T-cell (primary cell): ENCODE measurements around the gene CDH4. TPM values are rescaled to one million over a fixed set of nuclear protein-coding genes. Genes with fewer than 3 reads are reported as not detected.
"Not testable (repeated sequence)": the region's sequence is repeated elsewhere in the genome, so short reads cannot be mapped to it uniquely, and the experiment has no call there.

ENCODE experiments used
- ATAC-seq, 4 experiments: fragments of 200-7000 bp in 3 of 4; fragments of 150-1000 bp in 1 of 4; cut with Tn5 transposase; replicated peaks in 1 of 4; 1 replicate in 3 of 4; 2 replicates in 1 of 4; pipeline ENCODE4 v1.10.0; 2021; ENCODE audit warnings: moderate library complexity in 3 of 4, mild to moderate bottlenecking in 2 of 4, moderate number of reproducible peaks in 1 of 4
- CTCF ChIA-PET, 2 donors: fragments of 300-600 bp; sonication (Branson Sonifier 250); formaldehyde crosslinking; loops; one replicate each; lab custom pipeline; 2022; ENCODE audit warnings: antibody characterized with exemption in 2 of 2; lab: Charles Lee
- POLR2A ChIA-PET, 2 donors: fragments of 300-600 bp; sonication (Branson Sonifier 250); formaldehyde crosslinking; loops; one replicate each; lab custom pipeline; 2022; ENCODE audit warnings: antibody characterized with exemption in 2 of 2; lab: Charles Lee
- DNase-seq, 35 experiments: peaks; one replicate each; pipeline versions ENCODE4 v3.0.0 to v3.0.0-alpha.2; 2013 to 2023
- H3K27ac ChIP-seq: one replicate; pipeline ENCODE4 v1.5.1; 2013; ENCODE audit warnings: low read length
- H3K27me3 ChIP-seq, 2 experiments: replicated peaks in 1 of 2; 1 replicate in 1 of 2; 2 replicates in 1 of 2; pipeline versions ENCODE4 v1.6.1 to v1.7.0; 2013; ENCODE audit warnings: low read length in 1 of 2, mixed read lengths in 1 of 2; ENCODE audit not compliant: control insufficient read depth in 2 of 2, insufficient read depth in 2 of 2; ENCODE audit errors: extremely low read depth in 1 of 2
- H3K36me3 ChIP-seq, 2 donors: 1 replicate in 1 of 2; 2 replicates in 1 of 2; pipeline versions ENCODE4 v1.6.1 to v1.7.0; 2013; ENCODE audit warnings: low read length in 1 of 2; ENCODE audit not compliant: control insufficient read depth in 2 of 2, insufficient read depth in 1 of 2; ENCODE audit errors: extremely low read depth in 1 of 2
- H3K4me1 ChIP-seq, 2 experiments: 1 replicate in 1 of 2; 2 replicates in 1 of 2; pipeline versions ENCODE4 v1.6.1 to v1.7.0; 2013; ENCODE audit warnings: low read length in 2 of 2, mixed read lengths in 1 of 2; ENCODE audit not compliant: insufficient read depth in 2 of 2, control insufficient read depth in 1 of 2; ENCODE audit errors: extremely low read depth in 1 of 2
- H3K4me3 ChIP-seq, 2 donors: 1 replicate in 1 of 2; 2 replicates in 1 of 2; pipeline versions ENCODE4 v1.5.1 to v1.7.0; 2013; ENCODE audit warnings: mild to moderate bottlenecking in 2 of 2, low read length in 1 of 2, moderate library complexity in 1 of 2; ENCODE audit not compliant: control insufficient read depth in 1 of 2; ENCODE audit errors: extremely low read depth in 1 of 2
- H3K9me3 ChIP-seq: 2 replicates; pipeline ENCODE4 v1.7.0; 2013
- H3K27ac Mint-ChIP-seq, 2 donors: one replicate each; pipeline ENCODE4 v1.8.0; 2020 to 2021; ENCODE audit warnings: mild to moderate bottlenecking in 2 of 2, mixed read lengths in 2 of 2
- H3K27me3 Mint-ChIP-seq, 2 donors: one replicate each; pipeline ENCODE4 v1.8.0; 2021 to 2022; ENCODE audit warnings: mixed read lengths in 2 of 2
- H3K36me3 Mint-ChIP-seq: one replicate; pipeline ENCODE4 v1.8.0; 2021; ENCODE audit warnings: mixed read lengths
- H3K4me1 Mint-ChIP-seq, 3 donors: one replicate each; pipeline ENCODE4 v1.8.0; 2020 to 2022; ENCODE audit warnings: mixed read lengths in 3 of 3, mild to moderate bottlenecking in 1 of 3
- H3K4me3 Mint-ChIP-seq, 3 donors: one replicate each; pipeline ENCODE4 v1.8.0; 2020 to 2022; ENCODE audit warnings: mild to moderate bottlenecking in 3 of 3, mixed read lengths in 3 of 3, moderate library complexity in 3 of 3
- H3K9me3 Mint-ChIP-seq, 3 donors: one replicate each; pipeline ENCODE4 v1.8.0; 2020 to 2022; ENCODE audit warnings: mixed read lengths in 3 of 3
- WGBS: methylation state at CpG from one replicate; pipeline ENCODE4 v1.1.5; 2013; ENCODE audit warnings: missing lambda C conversion rate; ENCODE audit not compliant: insufficient coverage; 5-methylcytosine and 5-hydroxymethylcytosine counted together
- total RNA-seq, 35 experiments: library from RNA in 6 of 35; stranded (reverse) in 6 of 35; fragments of 120-200 nt in 1 of 35; gene quantifications; one replicate each; pipeline versions ENCODE4 v1.2.1 to v1.2.4 and lab custom pipeline; 2013 to 2026

The CDH4 gene
- total RNA-seq, 5 donors from 2014 or later (not counting 1 experiment from before 2014, with no cell fraction given): 0.06 to 0.64 (median 0.14) TPM

- H3K27ac ChIP-seq, H3K27me3 ChIP-seq, H3K36me3 Mint-ChIP-seq, H3K4me3 Mint-ChIP-seq, H3K4me3 ChIP-seq, H3K9me3 ChIP-seq, CTCF ChIA-PET, H3K4me1 Mint-ChIP-seq, H3K27me3 Mint-ChIP-seq, ATAC-seq, H3K9me3 Mint-ChIP-seq, DNase-seq, H3K36me3 ChIP-seq, H3K27ac Mint-ChIP-seq, H3K4me1 ChIP-seq, POLR2A ChIA-PET: not testable (repeated sequence)
- WGBS: 91% methylated on average over 4 of the region's 7 CpGs
Observed at GRCh38 chr20:61273024-61273423, 21.0 kb downstream of the CDH4 start.

GRCh38 chr20:61273666-61274065, 21.6 kb downstream of the CDH4 start:
- WGBS: 93% methylated on average over 1 of the region's 1 CpG
- ATAC-seq, H3K36me3 ChIP-seq, H3K4me3 Mint-ChIP-seq, H3K36me3 Mint-ChIP-seq, H3K9me3 ChIP-seq, H3K27me3 ChIP-seq, CTCF ChIA-PET, H3K27ac ChIP-seq, POLR2A ChIA-PET, H3K4me1 Mint-ChIP-seq, H3K4me1 ChIP-seq, H3K4me3 ChIP-seq, H3K9me3 Mint-ChIP-seq, DNase-seq: not testable (repeated sequence)
- Mint-ChIP-seq H3K27ac (peak overlapping the region in 1 of 2 donors; percentile 31), H3K27me3 (peaks cover 9 to 14% of the 10 kb centered on the region in 2 donors)

GRCh38 chr20:61274326-61274725, 22.3 kb downstream of the CDH4 start:
- POLR2A ChIA-PET: no interaction called here
- no peak for ATAC-seq
- no peaks in the 10 kb centered on the region for H3K9me3 ChIP-seq
- no peaks in the 10 kb centered on the region for H3K4me1 ChIP-seq
- no peaks in the 10 kb centered on the region for H3K4me1 Mint-ChIP-seq
- no peak overlapping the region for H3K27ac ChIP-seq
- H3K27ac Mint-ChIP-seq: no peak overlapping the region
- H3K36me3 Mint-ChIP-seq: no peaks in the 10 kb centered on the region
- H3K9me3 Mint-ChIP-seq: no peaks in the 10 kb centered on the region
- no peak overlapping the region for H3K4me3 ChIP-seq
- H3K27me3 ChIP-seq: peaks cover 0 to 14% of the 10 kb centered on the region in 2 experiments
- H3K4me3 Mint-ChIP-seq: no peak overlapping the region
- CTCF ChIA-PET: no interaction called here
- 89% methylated on average over 8 of the region's 8 CpGs for WGBS
- peaks cover 10 to 16% of the 10 kb centered on the region in 2 donors for H3K27me3 Mint-ChIP-seq
- DNase-seq: no peak
- H3K36me3 ChIP-seq: no peaks in the 10 kb centered on the region

- no peak overlapping the region for H3K27ac ChIP-seq
Observed at GRCh38 chr20:61278296-61278695, 26.2 kb downstream of the CDH4 start.

GRCh38 chr20:61279621-61280150, 27.6 kb downstream of the CDH4 start:
- ATAC-seq: no peak
- Mint-ChIP-seq H3K27me3 (peaks cover 7 to 12% of the 10 kb centered on the region in 2 donors), H3K9me3 (peaks cover 3 to 4% (median 4%) of the 10 kb centered on the region in 3 donors), H3K4me3 (no peak overlapping the region), H3K27ac (no peak overlapping the region), H3K36me3 (no peaks in the 10 kb centered on the region), H3K4me1 (no peaks in the 10 kb centered on the region)
- Histone ChIP-seq H3K9me3 (no peaks in the 10 kb centered on the region), H3K4me1 (no peaks in the 10 kb centered on the region), H3K4me3 (no peak overlapping the region), H3K27me3 (peaks cover 0 to 18% of the 10 kb centered on the region in 2 experiments), H3K36me3 (no peaks in the 10 kb centered on the region), H3K27ac (no peak overlapping the region)
- no peak for DNase-seq
- WGBS: 81% methylated on average over 14 of the region's 17 CpGs
- ChIA-PET CTCF (no interaction called here), POLR2A (no interaction called here)

More at GRCh38 chr20:61278296-61278695, 26.2 kb downstream of the CDH4 start:
- CTCF ChIA-PET: no interaction called here
- Histone ChIP-seq H3K4me3 (no peak overlapping the region), H3K36me3 (no peaks in the 10 kb centered on the region), H3K9me3 (no peaks in the 10 kb centered on the region), H3K4me1 (no peaks in the 10 kb centered on the region), H3K27me3 (peaks cover 0 to 20% of the 10 kb centered on the region in 2 experiments)
- POLR2A ChIA-PET: no interaction called here
- no peaks in the 10 kb centered on the region for H3K36me3 Mint-ChIP-seq
- no peak overlapping the region for H3K27ac Mint-ChIP-seq
- 93% methylated on average over 4 of the region's 4 CpGs for WGBS
- no peak overlapping the region for H3K4me3 Mint-ChIP-seq
- H3K27me3 Mint-ChIP-seq: peaks cover 7 to 12% of the 10 kb centered on the region in 2 donors
- ATAC-seq (no peak), DNase-seq (no peak)
- peaks cover 3 to 4% (median 4%) of the 10 kb centered on the region in 3 donors for H3K9me3 Mint-ChIP-seq
- H3K4me1 Mint-ChIP-seq: no peaks in the 10 kb centered on the region

- H3K9me3 Mint-ChIP-seq: peaks cover 3 to 4% (median 4%) of the 10 kb centered on the region in 3 donors
- no peaks in the 10 kb centered on the region for H3K9me3 ChIP-seq
- H3K27ac Mint-ChIP-seq: no peak overlapping the region
- H3K36me3 Mint-ChIP-seq: no peaks in the 10 kb centered on the region
- no peaks in the 10 kb centered on the region for H3K36me3 ChIP-seq
- H3K4me1 Mint-ChIP-seq: no peaks in the 10 kb centered on the region
- CTCF ChIA-PET: no interaction called here
- WGBS: 93% methylated on average over 16 of the region's 27 CpGs
- DNase-seq (no peak), ATAC-seq (no peak)
- H3K4me3 ChIP-seq: no peak overlapping the region
- H3K27me3 Mint-ChIP-seq: peaks cover 7 to 12% of the 10 kb centered on the region in 2 donors
- no peak overlapping the region for H3K27ac ChIP-seq
- no peaks in the 10 kb centered on the region for H3K4me1 ChIP-seq
- peaks cover 0 to 16% of the 10 kb centered on the region in 2 experiments for H3K27me3 ChIP-seq
- POLR2A ChIA-PET: no interaction called here
- no peak overlapping the region for H3K4me3 Mint-ChIP-seq
Observed at GRCh38 chr20:61280217-61280980, 28.3 kb downstream of the CDH4 start.
